ENCODE data around the gene GPR82.
"Not testable (repeated sequence)": the region's sequence is repeated elsewhere in the genome, so short reads cannot be mapped to it uniquely, and the experiment has no call there.

The GPR82 gene

DNA sequence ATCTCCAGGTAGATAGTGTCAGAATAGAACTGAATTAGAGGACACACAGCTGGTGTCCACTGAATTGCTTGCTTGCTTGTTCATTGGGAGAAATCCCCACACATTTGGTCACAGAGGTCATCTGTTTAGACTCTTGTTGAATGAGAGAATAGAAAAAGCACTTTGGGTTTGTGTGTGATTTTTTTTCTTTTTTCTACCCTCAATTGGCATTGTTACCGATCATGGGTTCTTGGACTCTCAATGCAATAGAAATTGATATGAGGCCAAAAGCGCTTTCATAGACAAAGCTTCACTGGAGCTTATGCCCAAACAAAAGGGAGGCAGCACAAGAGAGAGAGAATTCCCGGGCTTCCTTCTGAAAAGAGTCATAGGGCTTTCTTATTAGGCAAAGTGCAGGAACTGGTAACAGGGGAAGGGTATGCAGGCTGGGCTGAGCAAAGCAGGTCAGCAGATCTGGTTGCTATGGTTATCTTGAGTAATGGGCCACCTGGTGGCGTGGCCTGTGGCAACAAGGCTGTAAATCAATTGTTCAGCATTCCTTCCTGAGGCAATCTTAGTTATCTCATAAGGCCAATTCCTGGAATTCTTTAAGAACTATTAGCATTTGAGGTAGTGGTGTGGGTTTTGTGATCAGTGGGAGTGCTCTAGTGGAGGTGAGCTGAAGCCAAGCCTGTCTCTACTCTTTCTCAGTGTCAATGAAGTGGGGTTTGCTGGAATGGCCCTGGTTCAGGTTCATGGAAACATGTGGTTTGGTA is 5.3 kb upstream of the GPR82 start:
- peak in 4 of 56 donors; percentile 0 to 5 (median 2) for DNase-seq

DNA sequence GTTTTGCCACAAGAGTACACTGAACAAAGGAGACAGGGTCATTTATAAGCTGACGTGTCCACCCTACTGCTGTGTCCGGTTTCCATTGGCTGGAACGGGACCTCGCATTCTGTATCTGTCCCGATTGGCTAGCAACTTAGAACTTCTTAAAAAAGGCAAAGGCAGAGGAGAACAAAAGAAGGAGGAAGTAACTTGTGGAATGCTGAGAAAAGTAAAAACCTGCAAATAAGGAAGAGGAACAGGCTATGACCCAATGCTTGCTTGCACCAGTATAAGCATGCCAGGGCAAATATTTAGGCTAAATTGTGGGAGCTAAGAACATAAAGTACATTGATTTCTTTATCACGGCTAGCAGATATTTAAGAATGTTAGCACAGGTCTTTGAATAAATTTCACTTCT is 4.4 kb upstream of the GPR82 start:
- DNase-seq = not testable (repeated sequence)

DNA sequence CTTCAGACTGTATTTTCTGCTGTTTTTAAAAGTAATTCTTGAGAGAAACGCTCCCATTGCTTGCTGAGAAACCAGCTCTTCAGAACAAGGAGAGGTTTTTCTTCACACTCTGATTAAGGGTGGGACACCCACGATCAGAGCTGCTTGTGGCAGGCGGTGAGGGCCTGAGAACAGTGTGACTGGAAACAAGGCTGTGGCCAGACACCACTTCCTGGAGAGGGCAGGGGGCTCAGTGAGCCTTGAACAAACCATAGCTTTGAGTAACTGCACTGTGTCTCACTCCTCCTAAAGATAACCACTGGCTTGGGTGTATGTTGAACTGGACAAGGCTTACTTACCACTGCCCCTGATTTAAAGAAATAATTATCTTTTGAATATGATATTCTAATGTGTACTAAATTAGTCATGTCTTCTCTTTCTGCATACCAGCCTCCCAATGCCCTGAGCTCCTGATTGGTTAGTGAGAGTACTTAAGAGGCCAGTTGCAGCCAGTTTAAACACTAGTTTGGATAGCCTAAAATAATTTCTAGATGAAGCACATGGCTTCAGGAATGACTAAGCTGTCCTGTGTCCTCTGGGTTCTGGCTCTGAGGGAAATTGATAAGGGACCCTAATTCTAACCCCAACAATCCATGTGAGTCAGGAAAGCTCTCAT is 3.7 kb upstream of the GPR82 start:
- DNase-seq = no peak

DNA sequence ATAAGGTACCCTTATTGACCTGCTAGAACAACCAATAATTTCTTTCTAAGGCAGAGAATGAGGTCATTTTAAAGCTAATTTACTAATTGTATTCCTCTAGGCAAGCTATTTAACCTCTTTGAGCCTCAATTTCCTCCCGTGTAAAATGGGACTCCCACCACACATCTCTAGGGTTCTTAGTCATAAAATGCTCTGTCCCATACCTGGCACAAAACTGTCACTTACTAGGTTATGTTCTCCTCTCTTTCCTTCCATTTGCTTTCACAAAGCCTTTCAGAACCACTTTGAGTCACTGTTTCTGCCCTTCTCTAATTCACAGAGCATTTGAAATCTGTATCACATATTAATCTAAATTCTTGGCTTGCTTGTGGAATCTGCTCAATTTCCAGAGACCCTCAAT is 2.4 kb upstream of the GPR82 start:
- DNase-seq = no peak

DNA sequence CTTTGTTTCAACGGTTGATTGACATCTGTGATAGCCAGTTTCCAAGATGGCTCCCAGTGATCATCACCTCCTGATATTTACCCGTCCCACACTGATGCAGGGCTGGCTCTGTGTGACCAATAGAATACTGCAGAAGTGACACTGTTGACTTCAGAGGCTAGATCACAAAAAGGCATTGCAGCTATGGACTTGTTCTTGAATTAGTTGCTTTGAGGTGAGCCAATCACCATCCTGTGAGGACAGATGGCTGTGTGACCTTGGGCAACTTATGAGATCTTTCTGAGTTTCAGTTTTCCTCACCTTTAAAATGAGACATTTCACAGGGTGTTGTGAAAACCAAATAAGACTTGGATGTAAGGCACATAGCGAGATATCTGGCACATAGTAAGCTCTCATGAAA is 1.8 kb upstream of the GPR82 start:
- no peak for DNase-seq

DNA sequence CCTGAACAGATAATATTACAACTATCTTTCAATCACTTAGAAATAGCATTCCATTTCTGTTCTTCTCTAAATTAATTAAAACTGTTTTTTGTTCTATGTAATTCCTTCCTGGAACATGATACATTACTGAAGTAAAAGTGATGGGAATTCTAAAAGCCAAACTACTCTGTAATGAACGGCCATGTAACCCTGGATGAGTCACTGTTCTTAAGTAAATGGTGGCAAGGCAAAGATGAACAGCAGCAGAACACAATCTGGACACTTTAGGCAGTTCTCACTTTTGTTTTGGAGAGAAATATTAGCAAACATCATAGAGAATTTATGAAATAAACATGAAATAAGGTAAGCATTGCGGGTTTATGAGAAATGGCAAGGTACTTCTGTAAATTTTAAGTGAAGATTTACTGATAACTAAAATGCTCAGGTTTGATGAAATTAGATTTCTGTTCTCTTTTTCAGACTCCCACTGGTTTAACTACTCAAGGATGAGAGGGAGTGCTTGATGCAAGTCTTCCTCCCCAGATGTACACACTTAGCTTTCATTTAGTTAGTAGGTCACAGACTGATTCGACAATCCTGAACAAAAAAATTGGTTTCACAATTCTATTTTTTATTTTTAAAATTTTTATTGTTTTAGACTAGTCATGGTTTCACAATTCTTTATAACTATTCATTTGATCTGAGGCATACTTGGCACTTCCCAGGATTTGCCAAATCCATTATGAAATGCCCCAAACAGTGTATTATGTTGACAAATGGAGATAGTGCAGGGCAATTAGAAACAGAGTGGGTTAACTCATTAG is 964 bp upstream of the GPR82 start:
- no peak for DNase-seq

DNA sequence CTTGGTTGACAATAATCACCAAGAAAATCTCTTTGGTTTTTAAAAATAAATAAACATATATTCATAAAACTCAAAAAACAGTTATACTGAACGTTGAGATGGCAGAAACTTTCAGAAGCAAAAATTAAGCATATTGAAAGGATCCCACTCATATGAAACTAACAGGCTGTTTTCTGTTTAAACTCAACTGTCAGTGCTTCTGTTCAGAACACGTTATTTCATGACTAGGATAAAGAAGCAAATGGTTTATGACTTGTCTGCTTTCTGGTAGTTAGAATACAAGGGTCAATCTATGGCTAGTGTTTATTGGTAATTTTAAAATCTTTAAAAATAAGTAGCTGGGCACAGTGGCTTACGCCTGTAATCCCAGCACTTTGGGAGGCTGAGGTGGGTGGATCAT is 4.1 kb downstream of the GPR82 start:
- no peak for DNase-seq

DNA sequence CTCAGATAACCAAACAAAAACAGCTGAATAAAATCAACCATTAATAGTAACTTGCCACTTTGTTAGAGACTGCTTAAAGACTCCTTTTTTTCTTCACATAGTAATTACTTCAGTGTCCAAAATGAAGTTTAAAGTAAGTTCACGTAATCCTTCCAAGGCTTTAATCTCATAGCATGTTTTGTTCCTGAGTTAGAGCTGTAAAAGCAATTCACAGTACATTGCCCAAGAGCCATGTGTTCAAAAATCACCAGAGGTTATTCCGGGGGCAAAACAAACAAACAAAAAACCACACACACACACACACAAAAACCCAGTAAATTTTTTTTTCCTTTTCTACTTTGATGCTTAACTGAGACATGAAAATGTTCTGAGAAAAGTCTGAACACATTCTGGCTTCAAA is 6.1 kb downstream of the GPR82 start:
- DNase-seq = no peak

DNA sequence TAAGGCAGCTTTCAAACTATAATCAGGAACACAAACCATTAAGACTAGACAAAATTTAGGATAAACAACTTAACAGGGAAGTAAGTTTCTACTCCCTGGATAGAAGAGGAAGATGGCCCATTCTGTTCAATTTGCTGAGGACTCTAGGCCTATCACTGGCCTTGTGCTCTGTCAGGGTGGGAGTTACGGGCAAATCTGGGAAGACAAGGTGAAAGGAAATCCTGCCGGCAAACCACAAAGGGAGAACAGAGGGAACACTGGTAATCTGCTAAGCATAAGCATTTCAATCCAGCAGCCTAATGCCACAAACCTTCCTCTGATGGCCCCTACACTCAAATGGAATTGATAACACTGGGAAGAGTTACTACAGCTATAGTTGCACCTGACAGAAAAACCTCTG is 8.3 kb downstream of the GPR82 start:
- no peak for DNase-seq

DNA sequence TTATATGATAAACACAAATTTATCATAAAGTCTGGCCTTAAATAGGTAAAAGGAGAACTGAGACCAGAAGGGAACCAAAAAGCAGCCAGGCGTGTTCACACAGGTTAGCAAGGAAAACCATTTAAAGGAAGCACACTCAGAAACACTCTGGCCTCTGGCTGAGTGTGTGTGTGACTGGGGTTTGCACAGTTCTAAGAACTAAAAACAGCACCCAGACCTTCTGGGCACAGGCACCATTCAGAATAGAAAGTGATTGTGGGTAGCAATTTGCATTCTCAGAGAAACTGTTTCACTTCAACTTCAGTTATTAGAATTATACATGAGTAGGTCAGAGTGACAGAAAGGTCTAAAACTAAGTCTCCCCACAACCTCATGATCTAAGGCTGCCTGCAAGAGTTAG is 10.0 kb downstream of the GPR82 start:
- DNase-seq = no peak

DNA sequence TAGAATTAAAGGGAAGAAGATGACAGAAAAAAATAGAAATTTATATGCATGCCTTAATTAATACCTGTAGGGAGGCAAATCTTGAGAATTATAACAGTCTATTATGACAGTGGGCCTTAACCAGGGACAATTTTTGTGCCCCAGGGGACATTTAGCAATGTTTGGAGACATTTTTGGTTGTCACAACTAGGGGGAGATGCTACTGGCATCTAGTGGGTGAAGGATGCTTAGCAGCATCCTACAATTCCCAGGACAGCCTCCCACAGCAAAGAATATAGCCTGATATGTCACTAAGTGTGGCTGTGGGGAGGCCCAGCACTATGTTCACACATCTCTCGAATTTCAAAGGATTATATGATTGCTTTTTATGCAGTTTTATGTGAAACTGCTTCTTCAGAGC is 10.5 kb downstream of the GPR82 start:
- peak in 2 of 56 donors; percentile 0 to 1 for DNase-seq

DNA sequence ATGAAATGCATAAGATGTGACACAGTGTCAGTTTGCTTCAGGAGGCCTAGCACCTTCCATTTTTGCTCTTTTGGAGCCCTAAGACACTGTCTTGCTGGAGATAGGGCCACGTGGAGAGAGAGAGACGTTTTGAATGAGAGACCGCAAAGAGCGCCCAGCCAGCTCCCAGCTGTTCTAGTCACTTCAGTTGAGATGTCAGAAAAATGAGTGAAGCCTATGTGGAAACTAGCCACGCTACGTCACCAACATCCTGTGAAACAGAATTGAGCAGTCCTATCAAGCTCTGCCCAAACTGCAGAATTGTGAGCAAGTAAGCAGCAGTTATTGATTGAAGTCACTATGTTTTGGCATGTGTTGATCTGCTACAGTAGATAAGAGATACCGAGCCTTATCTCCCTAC is 13.1 kb downstream of the GPR82 start:
- DNase-seq = no peak

DNA sequence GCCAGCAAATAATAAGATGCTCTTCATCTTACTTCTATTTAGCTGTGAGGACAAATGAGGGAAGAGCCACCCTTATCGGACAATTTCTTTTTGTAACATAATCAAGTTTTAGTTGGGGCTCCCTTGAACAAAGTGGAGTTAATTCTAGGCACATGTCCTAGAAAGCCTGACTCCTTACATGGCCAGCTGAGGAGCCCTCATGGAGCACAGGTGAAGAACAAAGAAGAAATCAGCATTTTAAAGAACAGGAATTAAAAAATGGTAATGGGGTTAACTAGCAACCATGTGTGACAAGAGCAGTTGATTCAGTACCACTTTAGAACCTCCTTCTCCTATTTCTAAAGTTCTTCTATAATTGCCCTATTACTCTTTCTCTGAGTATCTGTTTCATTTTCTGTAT is 15.9 kb downstream of the GPR82 start:
- DNase-seq = no peak

DNA sequence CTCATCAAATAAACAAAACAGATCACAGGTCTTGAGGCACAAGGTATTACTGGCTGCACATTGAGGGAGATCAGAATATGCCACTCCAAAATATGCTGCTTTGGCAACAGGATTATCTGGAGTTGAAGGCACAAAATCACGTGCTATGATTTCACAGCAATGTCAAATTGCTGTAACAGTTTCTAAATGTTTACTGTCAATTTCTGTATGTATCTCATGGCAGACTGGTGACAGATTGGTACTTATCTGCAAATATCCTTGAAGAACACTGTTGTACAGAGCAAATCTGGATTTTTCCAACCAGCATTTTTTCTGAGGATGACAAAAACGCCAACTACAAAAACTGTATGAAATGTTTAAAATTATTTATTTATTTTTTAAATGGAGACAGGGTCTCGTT is 26.7 kb downstream of the GPR82 start:
- no peak for DNase-seq

DNA sequence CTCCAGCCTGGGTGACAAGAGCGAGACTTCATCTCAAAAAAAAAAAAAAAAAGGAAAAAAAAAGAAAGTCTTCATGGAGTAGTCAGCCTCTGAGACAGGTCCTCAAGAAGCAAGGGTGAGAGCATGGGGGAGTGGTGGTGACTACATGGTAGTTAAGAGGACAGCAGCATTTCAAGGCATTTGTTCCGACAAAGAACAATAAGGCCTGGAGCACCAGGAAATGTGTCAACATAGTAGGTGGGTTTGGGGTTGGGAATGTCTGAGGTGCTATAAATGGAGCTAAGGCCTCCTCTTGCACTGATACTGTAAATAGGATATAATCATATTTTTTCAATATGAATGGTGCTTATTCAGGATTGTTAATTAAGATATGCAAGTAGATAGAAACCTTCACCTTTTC is 34.4 kb downstream of the GPR82 start:
- no peak for DNase-seq

DNA sequence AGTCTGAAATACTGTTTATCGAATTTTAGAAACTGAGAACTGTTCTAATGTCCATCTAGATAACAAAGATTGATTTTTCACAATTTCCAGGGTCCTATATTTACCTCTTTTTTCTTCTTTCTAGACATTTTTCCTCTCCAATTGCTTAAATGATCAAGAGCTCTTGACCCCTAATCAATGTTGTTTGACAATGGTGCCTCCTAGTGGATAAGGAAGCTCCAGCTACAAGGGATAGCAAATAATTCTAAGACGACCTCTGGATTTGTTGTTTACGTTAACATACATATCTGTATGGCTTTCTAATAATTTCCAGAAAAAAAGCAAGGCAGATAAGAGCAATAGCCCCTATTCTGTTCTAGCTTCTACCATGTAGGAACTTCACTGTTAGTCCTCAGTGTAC is 35.8 kb downstream of the GPR82 start:
- DNase-seq = no peak

DNA sequence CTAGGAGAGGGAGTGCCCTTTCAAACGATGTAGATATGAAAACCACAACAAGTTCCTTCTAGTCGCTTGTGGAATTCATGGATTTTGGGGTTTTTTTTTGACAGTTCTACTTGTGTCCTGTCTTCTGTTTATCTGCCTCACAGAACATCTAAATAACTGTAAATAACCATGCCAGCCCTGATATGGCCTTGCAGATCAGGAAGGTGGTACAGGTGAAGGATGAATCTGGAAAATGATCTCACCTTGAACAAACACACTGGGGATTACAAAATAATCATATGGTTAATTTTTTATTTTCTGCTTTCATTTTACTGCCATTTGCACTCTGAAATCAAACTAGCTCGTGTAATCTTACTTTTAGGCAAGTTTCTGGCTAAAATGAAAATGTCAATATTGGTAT is 37.2 kb downstream of the GPR82 start:
- DNase-seq = no peak

DNA sequence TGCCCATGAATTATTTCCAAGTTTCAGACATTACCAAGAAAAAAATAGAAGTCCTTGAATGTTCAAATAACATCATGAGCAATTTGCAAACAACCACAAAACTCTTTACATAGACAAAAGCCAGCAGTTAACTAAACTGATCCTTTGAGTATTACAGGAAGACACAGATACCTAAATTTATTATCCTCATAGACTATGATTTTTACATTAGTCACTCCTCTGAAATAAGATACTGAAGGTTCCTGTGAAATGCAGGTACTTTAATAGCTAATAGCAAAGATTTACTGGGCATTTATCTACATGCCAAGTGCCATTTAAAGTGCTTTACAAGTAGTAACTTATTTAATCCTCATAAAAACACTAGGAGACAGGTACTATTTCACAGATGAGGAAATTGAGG is 37.7 kb downstream of the GPR82 start:
- DNase-seq = no peak

DNA sequence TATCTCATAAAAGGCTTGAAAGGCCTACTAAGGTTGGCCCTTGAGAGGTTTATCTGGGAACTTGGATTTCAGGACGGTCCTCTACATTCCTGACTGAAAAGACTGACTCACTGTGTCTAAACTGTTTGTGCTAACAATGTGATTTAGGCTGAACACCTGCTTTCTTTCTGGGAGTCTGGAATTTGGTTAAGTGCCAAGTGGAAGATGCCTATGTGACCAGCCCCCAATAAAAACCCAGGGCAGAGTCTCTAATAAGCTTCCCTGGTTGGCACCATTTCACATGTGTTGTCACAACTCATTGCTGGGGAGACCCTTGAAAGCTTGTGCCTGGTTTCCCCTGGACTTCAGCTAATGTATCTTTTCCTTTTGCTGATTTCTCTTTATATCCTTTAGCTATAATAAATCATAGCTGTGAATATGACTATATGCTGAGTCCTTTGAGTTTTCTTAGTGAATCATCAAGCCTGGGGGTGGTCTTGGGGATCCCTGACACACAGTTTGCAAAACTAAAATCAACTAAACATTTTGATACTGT is 55.1 kb downstream of the GPR82 start:
- DNase-seq = no peak

Data from nucleus accumbens (tissue), 56 donors.